B cell (primary cell): ENCODE measurements around the gene PELI2.

Experiments
- CTCF ChIP-seq: fragments of 200-600 bp; IDR thresholded peaks from one replicate; pipeline ENCODE4 v1.8.0; 2022; ENCODE audit warnings: antibody characterized with exemption, mild to moderate bottlenecking
- EZH2 ChIP-seq: IDR thresholded peaks from 2 replicates; pipeline ENCODE4 v1.6.1; 2012; ENCODE audit warnings: borderline replicate concordance, low read depth, mild to moderate bottlenecking, moderate library complexity, low read length; ENCODE audit not compliant: insufficient read depth, poor library complexity, severe bottlenecking

GRCh38 chr14:56181681-56182085 lies 63.5 kb downstream of the PELI2 start:
- TF ChIP-seq CTCF = no peak
- no peak for TF ChIP-seq EZH2
